Trophoblast cell (in vitro differentiated cells and primary cell): ENCODE data around the gene UBR4.

Experiments used
- DNase-seq, 2 donors: peaks; one replicate each; pipeline ENCODE4 v3.0.0-alpha.2; 2016
- H2AFZ ChIP-seq: 2 replicates; pipeline ENCODE4 v1.6.1; 2013; ENCODE audit warnings: low read length, moderate library complexity, mild to moderate bottlenecking; ENCODE audit not compliant: insufficient read depth, poor library complexity
- H2AK5ac ChIP-seq: 2 replicates; pipeline ENCODE4 v1.6.1; 2013; ENCODE audit warnings: mild to moderate bottlenecking, low read length
- H2BK120ac ChIP-seq: 2 replicates; pipeline ENCODE4 v1.6.1; 2013; ENCODE audit warnings: low read length, mild to moderate bottlenecking, moderate library complexity; ENCODE audit not compliant: insufficient read depth, poor library complexity
- H2BK12ac ChIP-seq: 2 replicates; pipeline ENCODE4 v1.6.1; 2013; ENCODE audit warnings: mild to moderate bottlenecking, low read length, moderate library complexity
- H2BK5ac ChIP-seq: 2 replicates; pipeline ENCODE4 v1.6.1; 2013; ENCODE audit warnings: low read length, low read depth, moderate library complexity, mild to moderate bottlenecking; ENCODE audit not compliant: poor library complexity
- H3K14ac ChIP-seq: 2 replicates; pipeline ENCODE4 v1.6.1; 2013; ENCODE audit warnings: mild to moderate bottlenecking, low read length
- H3K18ac ChIP-seq: 2 replicates; pipeline ENCODE4 v1.6.1; 2013; ENCODE audit warnings: mild to moderate bottlenecking, low read length
- H3K23ac ChIP-seq: 2 replicates; pipeline ENCODE4 v1.6.1; 2013; ENCODE audit warnings: low read length
- H3K27ac ChIP-seq: 2 replicates; pipeline ENCODE4 v1.5.1; 2013; ENCODE audit warnings: low read depth, mild to moderate bottlenecking, inconsistent platforms, low read length, moderate library complexity
- H3K27me3 ChIP-seq: 2 replicates; pipeline ENCODE4 v1.6.1; 2013; ENCODE audit warnings: inconsistent platforms, mild to moderate bottlenecking, low read length, moderate library complexity; ENCODE audit not compliant: insufficient read depth
- H3K36me3 ChIP-seq, 2 experiments: 1 replicate in 1 of 2; 2 replicates in 1 of 2; pipeline ENCODE4 v1.6.1; 2013; ENCODE audit warnings: low read length in 2 of 2, mild to moderate bottlenecking in 2 of 2, moderate library complexity in 1 of 2; ENCODE audit not compliant: insufficient read depth in 2 of 2, control insufficient read depth in 1 of 2
- H3K4ac ChIP-seq: 2 replicates; pipeline ENCODE4 v1.6.1; 2013; ENCODE audit warnings: low read depth, mild to moderate bottlenecking, low read length, moderate library complexity
- H3K4me1 ChIP-seq, 2 experiments: 1 replicate in 1 of 2; 2 replicates in 1 of 2; pipeline ENCODE4 v1.6.1; 2013; ENCODE audit warnings: low read length in 2 of 2, mild to moderate bottlenecking in 2 of 2, moderate library complexity in 1 of 2; ENCODE audit not compliant: insufficient read depth in 2 of 2, control insufficient read depth in 1 of 2
- H3K4me2 ChIP-seq: 2 replicates; pipeline ENCODE4 v1.6.1; 2013; ENCODE audit warnings: inconsistent platforms, mild to moderate bottlenecking, low read length, moderate library complexity
- H3K4me3 ChIP-seq: 2 replicates; pipeline ENCODE4 v1.5.1; 2013; ENCODE audit warnings: mild to moderate bottlenecking, low read depth, low read length, inconsistent platforms
- H3K79me1 ChIP-seq: one replicate; pipeline ENCODE4 v1.6.1; 2013; ENCODE audit warnings: low read length
- H3K79me2 ChIP-seq: 2 replicates; pipeline ENCODE4 v1.6.1; 2013; ENCODE audit warnings: low read length, mild to moderate bottlenecking; ENCODE audit not compliant: control insufficient read depth, insufficient read depth, poor library complexity
- H3K9ac ChIP-seq: 2 replicates; pipeline ENCODE4 v1.6.1; 2013; ENCODE audit warnings: mild to moderate bottlenecking, low read length
- H3K9me3 ChIP-seq: 2 replicates; pipeline ENCODE4 v1.6.1; 2013; ENCODE audit warnings: low read depth, mild to moderate bottlenecking, control low read depth, inconsistent platforms, low read length; ENCODE audit not compliant: insufficient read depth
- H4K12ac ChIP-seq: 2 replicates; pipeline ENCODE4 v1.6.1; 2013; ENCODE audit warnings: low read depth, mild to moderate bottlenecking, low read length, moderate library complexity
- H4K8ac ChIP-seq: 2 replicates; pipeline ENCODE4 v1.6.1; 2013; ENCODE audit warnings: low read depth, mild to moderate bottlenecking, low read length, moderate library complexity
- H4K91ac ChIP-seq: one replicate; pipeline ENCODE4 v1.6.1; 2013; ENCODE audit warnings: low read depth, mild to moderate bottlenecking, low read length, moderate library complexity
- WGBS: extraction: QIAGEN DNeasy Blood & Tissue Kit; methylation state at CpG from one replicate; pipeline ENCODE4 v1.1.7; 2013; ENCODE audit warnings: missing lambda C conversion rate; ENCODE audit not compliant: insufficient read length, insufficient coverage; ENCODE audit errors: extremely low coverage; 5-methylcytosine and 5-hydroxymethylcytosine counted together

UBR4 gene

GRCh38 chr1:19061798-19062197 lies 148.3 kb downstream of the UBR4 start:
- H4K91ac ChIP-seq: no peak overlapping the region
- peaks cover 2% of the 10 kb centered on the region for H3K9me3 ChIP-seq
- H3K27ac ChIP-seq: no peak overlapping the region
- no peak overlapping the region for H4K12ac ChIP-seq
- H3K4me2 ChIP-seq: no peak overlapping the region
- H3K4me1 ChIP-seq: peaks cover 3% of the 10 kb centered on the region in 2 experiments
- H3K18ac ChIP-seq: no peak overlapping the region
- H3K79me1 ChIP-seq: no peaks in the 10 kb centered on the region
- no peak overlapping the region for H3K14ac ChIP-seq
- no CpG with 5 or more reads among the region's 2 CpGs for WGBS
- H2BK12ac ChIP-seq: no peak overlapping the region
- no peak overlapping the region for H2BK5ac ChIP-seq
- H3K4ac ChIP-seq: no peak overlapping the region
- no peak overlapping the region for H2AK5ac ChIP-seq
- H2BK120ac ChIP-seq: no peak overlapping the region
- no peaks in the 10 kb centered on the region for H3K36me3 ChIP-seq
- no peak overlapping the region for H3K9ac ChIP-seq
- no peak overlapping the region for H2AFZ ChIP-seq
- H3K23ac ChIP-seq: no peak overlapping the region
- no peak overlapping the region for H4K8ac ChIP-seq
- no peaks in the 10 kb centered on the region for H3K79me2 ChIP-seq
- H3K27me3 ChIP-seq: no peaks in the 10 kb centered on the region
- DNase-seq: no peak
- H3K4me3 ChIP-seq: no peak overlapping the region

- no peak overlapping the region for H3K4me3 ChIP-seq
- no peak overlapping the region for H3K18ac ChIP-seq
- H4K8ac ChIP-seq: no peak overlapping the region
- no peaks in the 10 kb centered on the region for H3K27me3 ChIP-seq
- no peak overlapping the region for H2BK120ac ChIP-seq
- H3K4ac ChIP-seq: no peak overlapping the region
- H3K9me3 ChIP-seq: peaks cover 2% of the 10 kb centered on the region
- no peak for DNase-seq
- H2AFZ ChIP-seq: no peak overlapping the region
- peaks cover 3% of the 10 kb centered on the region in 2 experiments for H3K4me1 ChIP-seq
- no CpG with 5 or more reads among the region's 1 CpG for WGBS
- no peak overlapping the region for H2BK12ac ChIP-seq
- no peaks in the 10 kb centered on the region for H3K36me3 ChIP-seq
- no peak overlapping the region for H2BK5ac ChIP-seq
- no peaks in the 10 kb centered on the region for H3K79me2 ChIP-seq
- H4K91ac ChIP-seq: no peak overlapping the region
- no peak overlapping the region for H3K27ac ChIP-seq
- no peak overlapping the region for H3K9ac ChIP-seq
- H2AK5ac ChIP-seq: no peak overlapping the region
- H3K4me2 ChIP-seq: no peak overlapping the region
- no peak overlapping the region for H3K14ac ChIP-seq
- H3K23ac ChIP-seq: no peak overlapping the region
- no peak overlapping the region for H4K12ac ChIP-seq
- no peaks in the 10 kb centered on the region for H3K79me1 ChIP-seq
Measured at GRCh38 chr1:19061343-19061742, 148.7 kb downstream of the UBR4 start.

DNA sequence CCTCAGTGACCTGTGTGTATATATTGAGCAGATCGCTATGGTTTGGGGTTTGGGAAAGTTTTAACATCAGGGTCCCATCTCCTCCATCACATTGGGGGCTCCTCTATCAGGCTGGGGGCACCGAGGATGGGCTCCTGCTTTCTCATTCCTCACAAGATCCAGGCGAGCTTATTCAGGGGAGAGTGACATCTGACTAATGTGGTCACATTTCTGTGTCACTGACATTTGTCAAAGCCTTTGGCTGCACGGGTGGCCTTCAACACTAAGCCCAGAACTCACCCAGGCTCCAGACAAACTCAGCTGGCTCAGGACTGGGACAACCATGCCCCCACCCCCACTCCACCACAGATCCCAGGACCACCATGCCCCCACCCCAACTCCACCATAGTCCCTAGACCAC lies 150.3 kb downstream of the UBR4 start:
- Histone ChIP-seq H3K27me3 (no peaks in the 10 kb centered on the region), H3K9ac (no peak overlapping the region), H3K23ac (no peak overlapping the region), H3K36me3 (no peaks in the 10 kb centered on the region), H3K4ac (no peak overlapping the region), H2AFZ (no peak overlapping the region), H3K4me3 (no peak overlapping the region), H2BK5ac (no peak overlapping the region), H3K27ac (no peak overlapping the region), H2BK120ac (no peak overlapping the region), H3K79me1 (no peaks in the 10 kb centered on the region), H3K18ac (no peak overlapping the region), H3K9me3 (peaks cover 2% of the 10 kb centered on the region), H3K79me2 (no peaks in the 10 kb centered on the region), H4K8ac (no peak overlapping the region), H2BK12ac (no peak overlapping the region), H3K4me1 (peaks cover 3% of the 10 kb centered on the region in 2 experiments), H4K12ac (no peak overlapping the region), H2AK5ac (no peak overlapping the region), H3K4me2 (no peak overlapping the region), H3K14ac (no peak overlapping the region), H4K91ac (no peak overlapping the region)
- no CpG with 5 or more reads among the region's 4 CpGs for WGBS
- DNase-seq: no peak

- WGBS: no CpG with 5 or more reads among the region's 8 CpGs
Measured at GRCh38 chr1:19058476-19058797, 151.6 kb downstream of the UBR4 start.

More at GRCh38 chr1:19058476-19058797, 151.6 kb downstream of the UBR4 start:
- Histone ChIP-seq H4K12ac (no peak overlapping the region), H3K4me2 (no peak overlapping the region), H3K36me3 (no peaks in the 10 kb centered on the region), H2BK5ac (no peak overlapping the region), H3K9me3 (peaks cover 2% of the 10 kb centered on the region), H3K9ac (no peak overlapping the region), H3K4me1 (peaks cover 3% of the 10 kb centered on the region in 2 experiments), H3K23ac (no peak overlapping the region), H3K79me2 (no peaks in the 10 kb centered on the region), H3K79me1 (no peaks in the 10 kb centered on the region), H4K8ac (no peak overlapping the region), H4K91ac (no peak overlapping the region), H3K27ac (no peak overlapping the region), H3K18ac (no peak overlapping the region), H2AFZ (no peak overlapping the region), H3K14ac (no peak overlapping the region), H2BK12ac (no peak overlapping the region), H3K4ac (no peak overlapping the region), H3K4me3 (no peak overlapping the region), H2BK120ac (no peak overlapping the region), H3K27me3 (no peaks in the 10 kb centered on the region), H2AK5ac (peak overlapping the region; percentile 6)
- no peak for DNase-seq
